RPMI8226 (cell line): Measurements from ENCODE around the gene ACTN4.

Experiments
- DNase-seq: peaks from one replicate; pipeline ENCODE4 v3.0.0-alpha.2; 2015

The ACTN4 gene

DNA sequence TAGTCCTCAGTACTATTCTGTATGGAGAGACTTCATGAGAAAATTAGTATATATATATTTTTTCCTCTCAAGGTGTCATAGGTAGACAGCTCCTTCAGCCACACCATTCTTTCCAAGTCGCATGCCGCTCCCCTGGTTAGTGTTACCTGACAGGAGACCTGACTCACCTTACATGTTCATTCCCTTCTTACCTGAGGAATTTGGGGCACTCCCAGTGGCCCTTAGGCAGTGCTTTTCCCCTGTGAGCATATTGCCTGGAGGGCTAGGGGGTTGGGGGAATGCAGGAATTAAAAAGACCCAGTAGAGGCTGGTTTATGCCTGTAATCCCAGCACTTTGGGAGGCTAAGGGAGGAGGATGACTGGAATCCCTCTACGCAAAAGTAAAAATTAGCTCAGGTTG is 9.0 kb upstream of the ACTN4 start:
- no peak for DNase-seq

DNA sequence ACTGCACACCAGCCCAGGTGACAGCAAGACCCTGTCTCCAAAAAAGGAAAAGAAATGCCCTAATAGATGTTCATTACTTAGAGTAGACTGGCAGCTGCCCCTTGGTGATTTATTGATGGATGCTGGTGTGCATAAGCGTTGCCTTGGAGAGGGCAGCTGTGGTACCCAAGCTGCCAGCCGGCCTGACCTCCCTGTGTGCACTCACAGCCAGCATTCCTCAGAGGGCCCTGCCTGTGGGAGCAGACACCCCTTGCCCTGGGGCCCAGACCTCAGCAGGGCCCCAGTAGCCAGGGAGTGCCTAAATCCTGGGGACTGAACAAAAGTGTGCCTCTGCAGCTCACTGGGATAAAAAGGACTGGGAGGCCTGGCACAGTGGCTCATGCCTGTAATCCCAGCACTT is 7.8 kb upstream of the ACTN4 start:
- DNase-seq = no peak

GRCh38 chr19:38640368-38640767 is 7.1 kb upstream of the ACTN4 start:
- DNase-seq = no peak

DNA sequence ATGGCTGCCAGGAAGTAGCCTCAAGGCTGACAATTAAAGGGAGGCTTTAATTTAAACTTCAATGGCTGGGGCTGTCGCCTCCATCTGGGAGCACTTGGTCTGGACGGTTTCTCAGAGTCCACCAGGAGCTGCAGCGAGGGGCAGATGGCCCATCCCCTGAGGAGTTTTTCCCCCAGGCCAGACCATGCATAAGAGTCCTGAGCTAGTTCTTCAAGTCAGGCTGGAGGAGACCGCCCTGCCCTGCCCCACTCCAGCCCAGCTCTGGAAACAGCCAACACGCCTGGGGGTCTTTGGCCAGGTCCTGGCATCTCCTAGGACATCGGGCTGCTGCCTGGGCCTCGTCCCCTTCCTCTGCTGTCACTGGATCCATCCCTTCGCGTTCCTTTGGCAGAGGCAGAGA is 5.3 kb upstream of the ACTN4 start:
- DNase-seq = no peak

DNA sequence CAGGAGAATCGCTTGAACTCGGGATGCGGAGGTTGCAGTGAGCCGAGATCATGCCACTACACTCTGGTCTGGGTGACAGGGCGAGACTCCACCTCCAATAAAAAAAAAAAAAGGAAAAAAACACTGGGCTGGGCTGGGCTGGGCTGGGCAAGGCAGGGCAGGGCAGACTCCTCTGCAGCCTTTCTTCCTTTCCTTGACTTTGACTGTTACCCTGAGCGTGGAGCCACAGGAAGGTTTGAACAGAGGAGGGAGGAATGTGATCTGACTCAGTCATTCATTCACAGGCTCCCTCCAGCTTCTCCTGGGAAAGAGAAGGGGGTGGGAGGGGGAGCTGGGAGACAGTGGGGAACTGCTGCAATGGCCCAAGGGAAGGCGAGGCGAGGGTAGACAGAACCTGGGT is 2.7 kb upstream of the ACTN4 start:
- DNase-seq = no peak

DNA sequence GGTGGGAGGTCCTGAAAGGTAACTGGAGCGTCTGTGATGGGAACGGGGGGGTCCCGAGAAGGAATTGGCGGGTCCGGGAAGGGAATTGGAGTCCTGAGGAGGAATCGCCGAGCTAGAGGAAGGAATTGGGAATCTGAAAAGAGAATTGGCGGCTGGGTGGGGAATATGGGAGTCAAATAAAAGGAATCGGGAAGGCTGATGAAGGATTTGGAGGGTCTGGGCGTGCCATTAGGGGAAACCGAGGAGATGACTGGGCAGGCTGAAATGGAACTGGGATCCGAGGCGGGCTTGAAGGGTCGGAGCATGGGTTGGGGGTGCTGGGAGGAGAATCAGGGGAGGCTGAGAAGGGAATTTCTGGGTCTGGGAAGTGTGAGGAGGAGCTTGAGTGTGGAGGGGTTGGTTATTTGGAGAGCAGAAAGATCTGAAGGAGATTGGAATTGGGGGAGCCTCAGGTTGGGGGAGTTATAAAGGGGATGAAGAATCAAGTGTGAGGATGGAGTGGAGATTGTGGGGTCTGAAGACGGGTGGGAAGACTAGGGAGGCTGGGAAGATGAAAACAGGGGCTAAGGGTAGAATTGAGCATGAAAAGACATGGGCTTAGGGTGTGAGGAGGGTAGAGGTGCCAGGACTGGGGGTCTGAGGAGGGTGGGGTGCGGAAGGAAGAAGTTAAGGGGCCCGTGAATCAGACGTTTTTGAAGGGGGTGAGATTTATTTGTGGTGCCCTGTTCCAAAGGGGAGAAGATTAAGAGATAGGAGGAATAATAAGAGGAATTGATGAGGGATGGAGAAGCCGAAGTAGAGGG is 718 bp downstream of the ACTN4 start:
- DNase-seq = no peak

- no peak for DNase-seq
These were observed 1.4 kb downstream of the ACTN4 start for GRCh38 chr19:38648769-38649304.

GRCh38 chr19:38649305-38650171 is 2.1 kb downstream of the ACTN4 start:
- DNase-seq = no peak

- no peak for DNase-seq
These were observed 2.8 kb downstream of the ACTN4 start for GRCh38 chr19:38650172-38650775.

DNA sequence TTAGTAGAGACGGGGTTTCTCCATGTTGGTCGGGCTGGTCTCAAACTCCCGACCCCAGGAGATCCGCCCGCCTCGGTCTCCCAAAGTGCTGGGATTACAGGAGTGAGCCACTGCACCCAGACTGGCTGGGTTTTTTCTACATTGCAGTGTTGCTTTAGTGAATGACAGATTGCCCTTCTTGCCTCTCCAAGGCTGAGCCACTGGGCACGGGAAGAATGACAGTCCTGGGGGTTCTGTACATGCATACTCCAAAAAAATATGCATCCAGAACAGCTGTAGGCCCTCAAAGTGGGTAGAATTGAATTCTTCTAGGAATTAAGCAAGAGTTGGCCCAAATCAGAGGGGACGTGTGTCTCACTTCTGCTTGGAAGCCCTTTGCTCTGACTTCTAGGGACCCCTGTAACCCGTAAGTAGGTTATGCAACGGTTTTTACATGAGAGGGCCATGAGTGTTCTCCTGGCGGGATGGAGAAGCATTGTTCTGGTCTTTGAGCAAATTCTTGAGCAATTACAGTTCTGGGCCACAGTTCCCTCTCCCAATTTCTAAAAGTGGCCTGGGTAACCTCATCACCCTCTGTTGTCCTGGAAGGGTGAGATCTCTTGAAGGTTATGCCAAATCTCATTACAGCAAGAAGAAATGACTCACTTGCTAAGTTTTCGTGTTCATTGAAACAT is 3.6 kb downstream of the ACTN4 start:
- DNase-seq = no peak

GRCh38 chr19:38653028-38653571 is 5.7 kb downstream of the ACTN4 start:
- DNase-seq = no peak

DNA sequence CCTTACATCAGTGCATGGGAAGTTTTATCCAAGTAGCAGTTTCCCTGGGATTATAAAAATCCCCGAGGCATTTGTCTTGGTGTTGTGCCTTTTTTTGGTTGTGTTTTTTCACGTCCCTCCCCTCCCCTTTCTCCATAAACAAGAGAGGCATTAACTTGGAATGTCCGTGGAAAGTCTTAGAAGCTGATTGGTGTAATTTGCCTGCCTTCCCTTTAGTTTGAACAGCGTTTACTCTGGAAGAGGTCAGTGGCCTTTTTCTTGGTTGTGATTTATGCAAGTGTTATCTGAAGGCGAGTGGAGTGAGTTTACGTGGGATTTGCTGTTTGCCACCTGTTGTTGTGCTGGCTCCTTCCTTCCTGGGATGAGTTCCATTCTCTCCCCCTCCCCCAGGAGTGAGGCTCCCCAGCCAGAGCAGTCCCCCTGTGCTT is 7.2 kb downstream of the ACTN4 start:
- DNase-seq = no peak

DNA sequence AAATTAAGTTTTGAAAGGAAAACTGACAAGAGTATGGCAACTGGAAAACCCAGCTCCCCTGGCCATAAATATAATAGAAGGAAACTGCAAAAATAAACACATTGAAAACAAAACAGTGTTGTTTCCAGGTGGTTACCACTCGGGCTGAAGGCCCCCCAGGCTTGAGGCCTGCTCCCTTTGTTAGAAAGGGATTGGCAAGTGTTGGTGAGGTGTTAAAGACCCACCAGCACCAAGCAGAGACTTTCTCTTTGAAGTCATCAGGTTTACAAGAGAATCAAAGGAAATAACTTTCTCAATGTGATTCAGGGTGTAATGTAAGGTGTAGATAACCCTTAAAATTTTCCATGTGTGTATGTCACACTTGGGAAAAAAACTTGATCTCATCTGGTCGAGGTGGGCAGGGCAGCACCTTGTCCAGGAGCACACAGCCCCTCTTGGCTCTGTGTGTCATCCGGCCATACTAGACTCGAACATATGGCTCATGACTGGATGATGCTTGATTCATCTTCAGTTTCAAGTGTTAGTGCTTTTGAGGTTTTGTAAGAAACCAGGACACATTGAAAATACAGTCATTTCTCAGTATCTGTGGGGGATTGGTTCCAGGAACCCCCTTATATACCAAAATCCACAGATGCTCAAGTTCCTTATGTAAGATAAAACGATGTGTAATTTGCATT is 7.8 kb downstream of the ACTN4 start:
- DNase-seq = no peak

DNA sequence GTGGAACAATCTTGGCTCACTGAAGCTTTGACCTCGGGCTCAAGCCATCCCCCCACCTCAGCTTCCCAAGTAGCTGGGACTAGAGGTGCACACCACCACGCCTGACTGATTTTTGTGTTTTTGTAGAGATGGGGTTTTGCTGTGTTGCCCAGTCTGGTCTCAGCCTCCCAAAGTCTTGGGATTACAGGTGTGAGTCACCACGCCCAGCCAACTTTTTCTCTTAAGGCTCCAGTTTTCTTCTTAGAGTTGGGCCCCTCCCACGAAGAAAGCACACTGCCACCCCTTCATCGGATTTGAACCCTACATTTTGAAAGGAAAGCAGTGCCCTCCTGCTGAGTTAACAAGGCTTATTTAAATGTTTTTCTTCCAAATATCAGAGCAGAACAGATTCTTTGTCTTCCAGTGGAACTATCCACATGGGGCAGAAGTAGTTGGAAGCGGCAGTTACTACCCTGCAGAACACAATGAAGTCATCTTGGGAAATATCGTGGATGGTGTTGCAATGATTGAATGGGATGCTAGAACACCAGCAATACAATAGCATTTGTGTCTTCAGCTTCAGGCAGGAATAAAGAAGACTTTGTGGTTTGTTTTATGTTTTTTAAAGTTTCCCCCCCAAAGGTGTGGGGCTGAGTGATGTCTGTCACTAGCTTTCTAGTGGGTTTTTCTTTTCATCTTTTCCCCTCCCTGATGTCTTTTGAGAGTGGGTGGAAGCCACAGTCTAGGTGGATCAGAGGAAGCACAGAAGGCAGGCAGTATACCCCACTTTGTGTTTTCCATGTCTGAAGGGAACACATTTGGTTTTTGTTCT is 8.9 kb downstream of the ACTN4 start:
- DNase-seq = no peak

DNA sequence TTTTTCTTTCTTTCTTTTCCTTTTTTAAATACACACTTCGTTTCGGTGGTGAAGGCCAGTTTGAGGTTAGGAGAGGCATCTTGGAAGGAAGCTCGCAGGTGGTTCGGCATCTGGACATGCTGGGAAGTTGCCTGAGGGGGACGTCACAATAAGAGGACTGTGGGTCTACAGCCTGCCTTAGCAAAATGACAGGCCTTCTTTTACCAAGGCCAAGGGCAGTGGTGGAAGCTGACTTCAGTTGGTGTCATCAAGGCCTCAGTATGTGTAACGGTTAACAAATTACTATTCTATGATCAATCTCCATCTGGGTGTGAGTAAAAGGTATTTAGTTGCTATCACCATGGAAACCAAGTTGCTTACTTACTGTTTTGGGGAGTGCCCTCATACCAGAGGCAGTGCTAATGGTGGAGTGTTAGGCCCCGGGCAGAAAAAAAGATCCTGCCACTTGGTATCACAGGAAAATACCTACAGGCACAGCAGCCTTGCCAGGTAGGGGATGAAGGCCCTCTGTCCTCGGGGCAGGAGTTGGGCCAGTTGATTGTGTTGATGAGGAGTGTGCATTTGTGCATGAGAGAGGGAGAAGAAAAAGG is 10.3 kb downstream of the ACTN4 start:
- DNase-seq = no peak

DNA sequence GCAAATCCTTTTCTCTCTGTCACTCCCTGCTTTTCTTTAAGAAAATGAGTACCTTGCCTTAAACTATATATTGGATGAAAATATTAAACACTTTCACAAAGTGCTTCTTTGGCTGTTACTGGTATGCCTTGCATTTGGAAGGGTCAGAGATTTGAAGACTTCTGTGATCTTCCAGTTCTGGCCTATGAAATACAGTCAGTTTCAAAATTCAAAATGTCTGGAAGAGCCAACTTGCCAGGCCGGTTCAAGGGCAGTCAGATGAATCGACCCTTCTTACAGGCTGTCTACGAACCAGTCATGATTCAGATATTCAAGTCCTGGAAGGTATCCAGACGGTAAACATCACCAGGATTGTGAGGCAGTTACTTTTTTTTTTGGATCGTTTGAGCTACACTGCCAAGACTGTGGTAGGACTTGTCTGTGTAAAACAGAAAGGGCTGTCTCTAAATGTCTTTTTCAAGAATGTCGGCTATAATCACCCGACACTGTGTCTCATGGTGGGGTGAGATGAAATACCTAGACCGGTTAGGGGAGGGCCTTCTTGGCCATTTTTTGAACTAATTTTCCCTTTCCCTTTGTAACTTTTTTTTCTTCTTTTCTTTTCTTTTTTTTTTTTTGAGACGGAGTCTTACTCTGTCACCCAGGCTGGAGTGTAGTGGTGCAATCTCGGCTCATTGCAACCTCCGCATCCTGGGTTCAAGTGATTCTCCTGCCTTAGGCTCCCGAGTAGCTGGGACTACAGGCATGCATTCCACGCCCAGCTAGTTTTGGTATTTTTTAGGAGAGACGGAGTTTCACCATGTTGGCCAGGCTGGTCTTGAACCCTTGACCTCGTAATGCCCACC is 11.2 kb downstream of the ACTN4 start:
- DNase-seq = no peak

DNA sequence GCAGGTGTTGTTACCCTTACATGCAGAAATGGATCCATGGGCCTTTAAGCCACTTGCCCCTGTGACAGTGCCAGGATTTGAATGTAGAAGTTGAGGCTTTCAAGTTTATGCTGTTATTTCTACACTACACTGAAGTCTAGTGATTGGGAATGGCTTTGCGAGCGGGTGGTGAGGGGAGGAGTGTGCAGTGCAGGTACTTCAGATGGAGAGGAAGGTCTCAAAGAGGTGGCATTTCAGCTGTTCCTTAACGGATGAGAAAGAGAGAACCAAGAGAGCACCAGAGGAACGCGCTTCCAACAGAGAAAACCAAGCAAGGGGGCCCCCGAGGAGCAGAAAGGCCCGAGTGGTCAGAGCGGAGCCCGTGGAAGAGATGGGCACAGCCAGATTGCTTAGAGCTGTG is 13.3 kb downstream of the ACTN4 start:
- no peak for DNase-seq

- no peak for DNase-seq
These were observed 13.7 kb downstream of the ACTN4 start for GRCh38 chr19:38661136-38661535.

DNA sequence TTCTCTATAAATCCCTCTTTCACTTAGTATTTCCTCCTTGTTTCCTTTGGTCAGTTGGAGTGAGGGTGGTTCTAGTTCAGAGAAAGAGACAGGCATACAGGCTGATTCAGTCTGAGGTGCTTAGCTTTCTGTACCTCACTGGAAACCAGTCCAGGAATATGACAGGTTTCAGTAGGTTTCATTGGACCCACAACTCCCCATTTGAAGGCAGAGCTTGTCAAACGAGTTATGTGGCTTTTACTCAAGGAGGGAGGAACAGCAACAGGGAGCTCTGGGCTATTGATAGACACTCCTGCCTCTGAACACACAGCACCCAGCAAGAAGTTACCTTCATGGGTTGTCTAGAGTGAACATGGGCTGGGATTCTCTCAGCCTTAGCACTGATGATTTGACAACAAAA is 14.5 kb downstream of the ACTN4 start:
- DNase-seq = no peak
